ENCODE data around the gene BRD1.

- TF ChIP-seq CTCF (IDR thresholded peaks at IDR 0.05) (no peak), ZFX (IDR thresholded peaks at IDR 0.05; ENCODE audit: borderline replicate concordance) (no peak)
These were observed 936 bp downstream of the BRD1 start for GRCh38 chr22:49826603-49827270.

Measured in 22Rv1 (cell line).